GM15510 (cell line): ENCODE measurements around the gene PTPRC.

ENCODE experiments used
- POLR2A ChIP-seq: IDR thresholded peaks from 3 replicates; pipeline ENCODE4 v1.6.1; 2011; ENCODE audit warnings: borderline replicate concordance; ENCODE audit not compliant: insufficient read length; ENCODE audit errors: extremely low read depth

The PTPRC gene

DNA sequence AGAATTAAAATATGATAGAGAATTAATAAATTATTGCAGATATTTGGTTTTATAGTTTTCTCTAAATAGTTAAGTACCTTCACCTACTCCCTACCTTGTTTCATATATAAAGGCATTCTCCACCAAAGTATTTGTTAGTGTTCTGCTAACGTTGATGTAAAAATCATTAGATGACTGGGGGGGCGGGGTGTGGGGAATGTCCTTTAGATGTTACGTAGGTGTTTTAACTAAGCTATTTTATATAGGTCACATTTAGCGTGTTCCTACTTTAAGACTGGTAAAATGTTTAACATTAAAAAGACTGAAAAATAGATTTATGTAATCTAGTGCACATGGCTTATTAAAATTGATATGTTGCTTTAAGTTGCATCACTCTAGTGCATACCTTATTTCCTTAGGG is 48.6 kb downstream of the PTPRC start:
- no peak for TF ChIP-seq POLR2A

DNA sequence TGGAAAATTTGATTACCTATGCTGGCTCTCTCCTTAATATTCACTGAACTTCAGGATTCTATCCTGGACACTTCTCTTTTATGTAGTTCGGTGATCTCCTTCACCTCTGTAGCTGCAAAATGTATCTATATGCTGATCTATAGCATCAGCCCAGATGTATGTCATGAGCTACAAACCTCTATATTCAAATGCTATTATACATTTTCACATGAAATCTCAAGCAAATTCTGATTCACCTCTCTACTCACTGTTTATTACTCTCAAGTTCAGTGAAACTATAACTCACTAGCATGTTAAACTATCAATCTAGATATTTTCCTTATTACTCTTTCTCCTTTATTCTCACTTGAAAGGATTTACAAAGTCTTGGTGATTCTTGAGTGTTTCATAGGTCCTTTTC is 52.2 kb downstream of the PTPRC start:
- no peak for TF ChIP-seq POLR2A

GRCh38 chr1:198693321-198693720 is 54.5 kb downstream of the PTPRC start:
- no peak for TF ChIP-seq POLR2A

- TF ChIP-seq POLR2A, result no peak
Measured at GRCh38 chr1:198694542-198694941, 55.7 kb downstream of the PTPRC start.

DNA sequence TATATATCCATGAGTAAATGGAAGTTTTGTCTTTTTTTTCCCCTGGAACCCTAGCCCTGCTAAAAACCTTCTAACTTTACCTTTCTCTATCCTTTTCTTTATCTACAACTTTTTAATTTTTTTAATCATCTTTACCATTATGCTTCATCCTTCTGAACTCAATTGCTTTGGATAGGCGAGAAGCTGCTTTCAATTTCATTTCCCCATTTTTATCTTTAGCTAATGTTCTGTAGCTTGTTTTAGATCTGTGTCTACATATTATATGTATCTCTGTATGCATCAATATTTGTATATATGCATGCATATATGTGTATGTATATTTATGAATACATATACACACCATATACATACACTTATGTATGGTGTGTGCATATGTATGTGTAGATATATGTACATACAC is 57.4 kb downstream of the PTPRC start:
- TF ChIP-seq POLR2A, result no peak

- TF ChIP-seq POLR2A, result no peak
Measured at GRCh38 chr1:198699167-198700015, 60.6 kb downstream of the PTPRC start.

DNA sequence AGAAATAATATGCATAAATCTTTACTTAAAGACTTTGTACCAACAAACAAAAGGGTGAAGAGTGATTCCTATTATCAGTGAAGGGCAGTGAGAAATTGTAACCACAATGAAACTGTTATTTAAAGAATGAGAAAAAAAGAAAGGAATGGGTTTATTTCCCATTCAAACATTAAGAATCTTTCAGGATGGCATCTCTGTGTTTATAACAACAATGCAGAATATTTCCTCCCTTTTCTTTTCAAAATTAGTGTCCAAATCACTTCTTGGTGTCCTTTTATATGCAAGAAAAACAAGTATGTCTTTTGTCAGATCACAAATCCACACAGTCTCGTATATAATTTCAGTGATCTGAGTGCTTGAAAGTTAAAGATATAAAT is 61.2 kb downstream of the PTPRC start:
- TF ChIP-seq POLR2A, result no peak

DNA sequence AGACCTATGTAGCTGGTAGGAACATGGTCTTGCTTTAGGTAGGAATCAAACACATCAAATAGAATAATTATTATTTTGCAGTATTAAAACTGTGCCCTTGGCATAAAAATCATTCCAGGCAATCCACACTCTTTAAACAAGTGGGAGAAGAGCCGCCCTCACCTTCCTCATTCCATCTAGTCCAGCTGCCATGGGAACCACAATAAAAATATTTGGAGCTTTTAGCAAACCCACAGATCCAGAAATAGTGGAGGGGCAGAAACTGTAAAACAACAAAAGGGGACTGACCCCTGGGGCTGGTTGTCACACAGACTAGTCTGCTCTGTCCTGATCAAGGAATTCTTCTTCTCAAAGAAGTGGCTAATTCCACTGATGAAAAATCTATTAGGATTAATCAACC is 61.6 kb downstream of the PTPRC start:
- TF ChIP-seq POLR2A, result no peak

- TF ChIP-seq POLR2A, result no peak
Measured at GRCh38 chr1:198701250-198701649, 62.4 kb downstream of the PTPRC start.

- TF ChIP-seq POLR2A, result no peak
Measured at GRCh38 chr1:198701766-198702539, 63.1 kb downstream of the PTPRC start.

GRCh38 chr1:198708761-198709525 is 70.1 kb downstream of the PTPRC start:
- no peak for TF ChIP-seq POLR2A

DNA sequence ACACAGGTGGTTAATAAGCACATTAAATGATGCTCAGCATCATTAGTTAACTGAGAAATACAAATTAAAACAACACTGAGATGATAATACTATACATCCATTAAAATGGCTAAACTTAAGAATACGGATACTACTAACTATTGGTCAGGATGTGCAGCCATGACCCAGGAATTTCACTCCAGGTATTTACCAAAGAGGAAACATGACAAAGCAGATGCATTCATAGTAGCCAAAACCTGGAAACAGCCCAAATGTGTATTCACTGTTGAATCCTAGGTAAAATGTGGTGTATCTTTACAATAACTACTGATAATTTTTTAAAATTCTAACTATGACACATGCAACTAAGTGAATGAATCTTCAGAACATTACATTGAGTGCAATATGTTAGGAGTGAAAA is 73.0 kb downstream of the PTPRC start:
- no peak for TF ChIP-seq POLR2A

GRCh38 chr1:198713081-198713480 is 74.2 kb downstream of the PTPRC start:
- no peak for TF ChIP-seq POLR2A

- TF ChIP-seq POLR2A, result no peak
Measured at GRCh38 chr1:198714271-198714670, 75.4 kb downstream of the PTPRC start.

GRCh38 chr1:198716051-198716450 is 77.2 kb downstream of the PTPRC start:
- no peak for TF ChIP-seq POLR2A

DNA sequence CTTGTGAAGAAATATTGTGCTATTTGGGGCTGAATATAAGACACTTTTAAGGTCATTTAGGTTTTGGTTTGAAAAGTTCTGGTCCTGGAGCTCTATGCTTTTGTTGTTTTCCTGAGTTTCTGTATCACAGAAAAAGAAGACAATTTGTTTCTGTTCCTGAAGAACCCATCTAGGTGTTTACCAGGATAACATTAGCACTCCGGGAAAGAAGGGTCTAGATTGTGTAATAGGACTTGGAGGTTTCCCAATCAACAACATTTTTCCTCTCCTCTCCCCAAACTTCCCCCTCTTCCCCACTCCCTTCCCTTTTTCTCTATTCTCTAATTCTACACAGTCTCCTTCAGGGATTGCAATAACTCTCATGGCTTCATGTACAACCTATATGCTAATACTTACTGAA is 78.7 kb downstream of the PTPRC start:
- TF ChIP-seq POLR2A, result no peak

DNA sequence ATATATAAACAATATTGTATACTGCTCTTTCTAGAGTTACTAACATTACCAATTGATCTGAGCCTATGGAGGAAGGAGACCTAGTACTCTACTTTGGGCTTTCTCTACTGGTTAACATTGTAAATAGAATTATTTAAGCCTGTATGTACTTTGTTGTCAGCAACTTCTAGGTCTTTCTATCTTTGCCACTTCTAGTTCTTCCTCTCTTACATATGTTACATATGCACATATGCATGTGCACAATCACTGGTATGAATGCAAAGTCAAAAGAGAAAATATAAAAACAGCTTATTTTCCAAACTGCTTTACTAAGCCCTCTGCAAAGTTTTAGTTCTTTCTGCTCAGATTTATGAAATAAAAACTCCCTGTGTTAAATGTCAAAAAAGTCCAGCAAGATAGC is 84.3 kb downstream of the PTPRC start:
- no peak for TF ChIP-seq POLR2A
